GM21786 (cell line): Measurements from ENCODE around the gene ZC3H18.
A peak's percentile ranks its signal among the peaks of the same experiment; 100 is the strongest.

Experiments
- ATAC-seq: cut with Tn5 transposase; IDR thresholded peaks from one replicate; pipeline ENCODE4 v1.9.1; 2021; ENCODE audit not compliant: unreplicated experiment

Gene ZC3H18

GRCh38 chr16:88636488-88637265 is 66.5 kb downstream of the ZC3H18 start:
- no peak for ATAC-seq

GRCh38 chr16:88638323-88639230 is 68.4 kb downstream of the ZC3H18 start, which contains the start of gene IL17C:
Gene IL17C (plus strand): TSS chr16:88638572. CDS start chr16:88638642, 70 bp downstream.
- no peak for ATAC-seq

GRCh38 chr16:88639231-88640038 is 69.2 kb downstream of the ZC3H18 start:
- no peak for ATAC-seq

GRCh38 chr16:88640039-88640495 is 69.9 kb downstream of the ZC3H18 start:
- no peak for ATAC-seq

GRCh38 chr16:88640498-88641247 is 70.5 kb downstream of the ZC3H18 start:
- no peak for ATAC-seq

GRCh38 chr16:88642881-88643643 is 72.9 kb downstream of the ZC3H18 start:
- no peak for ATAC-seq

- ATAC-seq, result no peak
Measured at GRCh38 chr16:88643644-88643932, 73.4 kb downstream of the ZC3H18 start.

GRCh38 chr16:88645455-88645854 is 75.3 kb downstream of the ZC3H18 start:
- ATAC-seq, result no peak

GRCh38 chr16:88645941-88646340 is 75.7 kb downstream of the ZC3H18 start:
- ATAC-seq, result no peak

- ATAC-seq, result no peak
Measured at GRCh38 chr16:88646345-88647034, 76.3 kb downstream of the ZC3H18 start.

GRCh38 chr16:88647178-88648070 is 77.2 kb downstream of the ZC3H18 start:
- no peak for ATAC-seq

GRCh38 chr16:88649195-88649923 is 79.2 kb downstream of the ZC3H18 start:
- no peak for ATAC-seq

- peak; percentile 12 for ATAC-seq
Measured at GRCh38 chr16:88649924-88650748, 79.9 kb downstream of the ZC3H18 start.

GRCh38 chr16:88650749-88651275 is 80.6 kb downstream of the ZC3H18 start, which contains the start of gene CYBA:
Gene CYBA (minus strand): TSS chr16:88651053. CDS start chr16:88651013, 40 bp downstream.
- peak; percentile 73 for ATAC-seq

GRCh38 chr16:88651276-88651988 is 81.2 kb downstream of the ZC3H18 start:
- peak; percentile 75 for ATAC-seq
